BLaER1 treated with 17β-estradiol and CSF1 and Interleukin-3, amounts not matched to agents 10 nM and 100 nM (cell line): ENCODE measurements around the gene PCDHGB6.
A peak's percentile ranks its signal among the peaks of the same experiment; 100 is the strongest.

Experiments
- H3K27ac ChIP-seq, 11 experiments: shearing (Covaris generic); formaldehyde crosslinking; 2 replicates each; pipeline ENCODE4 v1.8.1; 2022
- H3K27me3 ChIP-seq, 11 experiments: shearing (Covaris generic); formaldehyde crosslinking; 2 replicates each; pipeline ENCODE4 v1.8.1; 2022
- H3K36me3 ChIP-seq, 11 experiments: shearing (Covaris generic); formaldehyde crosslinking; 2 replicates each; pipeline ENCODE4 v1.8.1; 2022
- H3K4me1 ChIP-seq, 10 experiments: shearing (Covaris generic); formaldehyde crosslinking; 2 replicates each; pipeline ENCODE4 v1.8.1; 2022
- H3K4me2 ChIP-seq, 11 experiments: shearing (Covaris generic); formaldehyde crosslinking; 2 replicates each; pipeline ENCODE4 v1.8.1; 2022
- H3K4me3 ChIP-seq, 10 experiments: shearing (Covaris generic); formaldehyde crosslinking; 2 replicates each; pipeline ENCODE4 v1.8.1; 2022
- H3K9ac ChIP-seq, 11 experiments: shearing (Covaris generic); formaldehyde crosslinking; 2 replicates each; pipeline ENCODE4 v1.8.1; 2022
- H3K9me3 ChIP-seq, 11 experiments: shearing (Covaris generic); formaldehyde crosslinking; replicated peaks in 1 of 11; 2 replicates each; pipeline ENCODE4 v1.8.1; 2022
- H4K20me1 ChIP-seq, 11 experiments: shearing (Covaris generic); formaldehyde crosslinking; 2 replicates each; pipeline ENCODE4 v1.8.1; 2022
- Cebpa-rat ChIP-seq, 11 experiments: shearing (Covaris generic); IDR thresholded peaks; 2 replicates each; pipeline ENCODE4 v1.8.1; 2022

Gene PCDHGB6

GRCh38 chr5:141434006-141434405, 26.2 kb downstream of the PCDHGB6 start:
- H3K4me1 ChIP-seq = peaks cover 0 to 11% (median 2%) of the 10 kb centered on the region in 10 experiments; a peak in 3 of 20 replicates
- no peaks in the 10 kb centered on the region for H3K27me3 ChIP-seq
- H3K9me3 ChIP-seq = peaks cover 46 to 78% (median 67%) of the 10 kb centered on the region in 11 experiments
- H3K4me2 ChIP-seq = peak overlapping the region in 1 of 11 experiments; percentile 7; a peak in 1 of 22 replicates
- no peak overlapping the region for H3K27ac ChIP-seq
- H3K9ac ChIP-seq = no peak overlapping the region
- peaks cover 0 to 24% (median 13%) of the 10 kb centered on the region in 11 experiments; a peak in 10 of 22 replicates for H3K36me3 ChIP-seq
- H4K20me1 ChIP-seq = no peaks in the 10 kb centered on the region
- H3K4me3 ChIP-seq = peak overlapping the region in 1 of 10 experiments; percentile 19; a peak in 2 of 20 replicates
- TF ChIP-seq Cebpa-rat (IDR thresholded peaks at IDR 0.05) = no peak

- H4K20me1 ChIP-seq = no peaks in the 10 kb centered on the region
- peaks cover 60 to 94% (median 82%) of the 10 kb centered on the region in 11 experiments for H3K9me3 ChIP-seq
- TF ChIP-seq Cebpa-rat (IDR thresholded peaks at IDR 0.05) = no peak
- peaks cover 0 to 40% (median 29%) of the 10 kb centered on the region in 11 experiments; a peak in 18 of 22 replicates for H3K36me3 ChIP-seq
- peaks cover 0 to 15% (median 0%) of the 10 kb centered on the region in 10 experiments; a peak in 4 of 20 replicates for H3K4me1 ChIP-seq
- no peaks in the 10 kb centered on the region for H3K27me3 ChIP-seq
- H3K9ac ChIP-seq = no peak overlapping the region
- no peak overlapping the region for H3K27ac ChIP-seq
- no peak overlapping the region for H3K4me3 ChIP-seq
- H3K4me2 ChIP-seq = no peak overlapping the region
Measured at GRCh38 chr5:141437221-141437620, 29.4 kb downstream of the PCDHGB6 start.

DNA sequence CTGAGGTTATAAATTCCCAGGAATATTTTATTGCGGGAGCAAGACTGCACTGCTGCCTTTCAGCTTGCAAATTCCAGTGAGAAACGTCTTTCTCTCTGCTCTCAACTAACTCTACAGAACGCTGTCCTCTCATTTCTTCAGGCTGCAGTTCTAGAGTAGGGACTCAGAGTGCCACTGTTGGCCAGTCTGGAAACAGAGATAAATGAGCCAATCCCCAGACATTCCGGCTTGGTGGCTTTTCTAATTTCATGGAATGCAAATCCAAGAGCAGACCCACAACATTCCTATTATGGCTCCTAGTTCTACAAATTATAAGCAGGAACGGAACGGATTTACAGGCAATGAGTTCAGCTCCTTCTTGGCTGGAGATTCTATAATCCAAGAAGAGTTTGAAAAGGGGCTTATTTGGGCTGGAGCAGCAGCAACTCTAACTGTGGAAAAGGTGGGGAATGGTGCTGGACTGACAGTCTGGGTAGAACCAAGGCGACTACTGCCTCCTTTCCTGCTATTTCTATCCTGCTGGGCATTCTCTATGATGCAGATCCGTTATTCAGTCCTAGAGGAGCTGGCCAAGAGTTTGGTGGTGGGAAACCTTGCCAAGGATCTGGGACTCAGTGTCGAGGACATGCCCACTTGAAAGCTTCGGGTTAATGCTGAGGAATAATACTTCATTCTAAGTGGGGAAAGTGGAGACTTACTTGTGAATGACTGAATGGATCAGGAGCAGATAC, 31.8 kb downstream of the PCDHGB6 start:
- Histone ChIP-seq H3K27ac (no peak overlapping the region), H4K20me1 (no peaks in the 10 kb centered on the region), H3K4me1 (peaks cover 0 to 16% (median 0%) of the 10 kb centered on the region in 10 experiments; a peak in 7 of 20 replicates), H3K27me3 (no peaks in the 10 kb centered on the region), H3K4me2 (no peak overlapping the region), H3K36me3 (peaks cover 0 to 31% (median 19%) of the 10 kb centered on the region in 11 experiments; a peak in 16 of 22 replicates), H3K9ac (no peak overlapping the region), H3K4me3 (no peak overlapping the region), H3K9me3 (peaks cover 38 to 73% (median 60%) of the 10 kb centered on the region in 11 experiments)
- TF ChIP-seq Cebpa-rat (IDR thresholded peaks at IDR 0.05) = no peak

DNA sequence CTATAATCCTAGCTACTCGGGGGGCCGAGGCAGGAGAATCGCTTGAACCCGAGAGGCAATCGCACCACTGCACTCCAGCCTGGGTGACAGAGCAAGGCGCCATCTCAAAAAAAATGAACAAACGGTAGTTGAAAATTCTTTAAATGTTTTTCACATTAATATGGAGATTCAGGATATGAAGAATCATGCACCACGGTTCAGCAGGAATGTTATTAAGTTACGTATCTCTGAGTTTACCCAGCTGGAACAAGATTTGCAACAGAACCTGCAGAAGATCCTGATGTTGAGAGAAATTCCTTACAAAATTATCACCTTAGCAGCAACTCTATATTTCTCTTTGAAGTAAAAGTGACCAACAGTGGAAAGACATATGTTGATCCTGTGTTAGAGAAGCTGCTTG, 32.5 kb downstream of the PCDHGB6 start:
- Histone ChIP-seq H3K27me3 (no peaks in the 10 kb centered on the region), H3K36me3 (peaks cover 0 to 31% (median 19%) of the 10 kb centered on the region in 11 experiments; a peak in 16 of 22 replicates), H3K4me3 (no peak overlapping the region), H3K27ac (no peak overlapping the region), H4K20me1 (no peaks in the 10 kb centered on the region), H3K9ac (no peak overlapping the region), H3K4me2 (no peak overlapping the region), H3K9me3 (peaks cover 35 to 65% (median 53%) of the 10 kb centered on the region in 11 experiments), H3K4me1 (peaks cover 0 to 16% (median 0%) of the 10 kb centered on the region in 10 experiments; a peak in 7 of 20 replicates)
- TF ChIP-seq Cebpa-rat (IDR thresholded peaks at IDR 0.05) = no peak

GRCh38 chr5:141441571-141442170, 33.9 kb downstream of the PCDHGB6 start:
- H3K4me2 ChIP-seq = no peak overlapping the region; a peak in 1 of 22 replicates
- H3K9ac ChIP-seq = no peak overlapping the region
- no peaks in the 10 kb centered on the region for H4K20me1 ChIP-seq
- H3K36me3 ChIP-seq = peaks cover 0 to 31% (median 19%) of the 10 kb centered on the region in 11 experiments; a peak in 16 of 22 replicates
- no peaks in the 10 kb centered on the region for H3K27me3 ChIP-seq
- 0 out of 20 replicates have a peak overlapping the region, but pooled peaks of 1 of the 10 experiments have one; percentile 11 for H3K4me3 ChIP-seq
- H3K27ac ChIP-seq = no peak overlapping the region
- no peak for TF ChIP-seq Cebpa-rat (IDR thresholded peaks at IDR 0.05)
- peaks cover 34 to 52% (median 42%) of the 10 kb centered on the region in 11 experiments for H3K9me3 ChIP-seq
- peaks cover 0 to 16% (median 0%) of the 10 kb centered on the region in 10 experiments; a peak in 7 of 20 replicates for H3K4me1 ChIP-seq
